GM12892 (cell line): ENCODE measurements around the gene CD58.
"Not testable (repeated sequence)": the region's sequence is repeated elsewhere in the genome, so short reads cannot be mapped to it uniquely, and the experiment has no call there.

Source experiments
- DNase-seq: peaks from one replicate; pipeline ENCODE4 v3.0.0; 2011; ENCODE audit not compliant: insufficient read length
- FAIRE-seq: peaks from 2 replicates; lab custom pipeline; 2011; peaks lifted over from hg19 to GRCh38; lab: Jason Lieb, UNC
- POLR2A ChIP-seq: IDR thresholded peaks from 2 replicates; pipeline ENCODE4 v1.6.1; 2011; ENCODE audit warnings: low read depth, low read length, control low read depth
- POLR2AphosphoS5 ChIP-seq: IDR thresholded peaks from 2 replicates; pipeline ENCODE4 v1.6.1; 2011; ENCODE audit warnings: low read depth, low read length, control low read depth
- TAF1 ChIP-seq: IDR thresholded peaks from 2 replicates; pipeline ENCODE4 v1.6.1; 2011; ENCODE audit warnings: low read depth, mild to moderate bottlenecking, control low read depth, low read length, borderline replicate concordance

CD58 gene

DNA sequence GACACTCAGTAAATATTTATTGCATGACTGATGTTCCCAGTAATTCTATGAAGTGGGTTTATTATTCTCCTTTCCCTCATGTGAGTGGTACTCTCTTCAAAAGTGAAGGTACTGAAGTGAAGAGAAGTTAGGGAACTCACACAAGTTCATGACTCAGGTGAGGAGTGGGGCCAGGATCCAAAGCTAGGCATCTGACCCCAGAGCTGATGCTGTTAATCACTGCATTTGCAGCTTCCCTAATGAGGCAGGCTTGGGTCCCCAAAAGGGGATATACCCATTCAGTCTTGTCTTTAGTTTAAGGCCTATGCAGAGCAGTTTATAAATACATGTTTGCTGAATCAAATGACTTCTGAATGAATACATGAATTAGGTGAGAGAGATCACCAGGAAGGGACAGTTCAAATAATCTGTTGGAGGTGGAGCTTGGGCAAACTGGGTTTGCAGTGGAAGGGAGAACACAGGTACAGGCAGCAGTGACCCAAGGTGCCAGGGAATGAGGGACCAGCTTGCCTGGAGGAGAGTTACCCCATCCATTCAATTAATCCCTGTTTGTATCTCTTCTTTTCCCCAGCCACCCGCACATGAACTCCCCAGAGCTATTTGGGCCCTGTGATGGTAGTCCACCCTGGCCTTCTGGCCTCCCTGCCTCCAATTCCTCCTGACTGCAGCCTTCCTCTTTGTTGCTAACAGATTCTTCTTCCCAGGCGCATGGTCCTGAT is 2.0 kb downstream of the CD58 start:
- FAIRE-seq, result peak; percentile 67
- TF ChIP-seq TAF1 (no peak; the same call in 1 of the 2 replicates), POLR2AphosphoS5 (peak; percentile 87), POLR2A (peak; percentile 68)
- DNase-seq, result no peak

DNA sequence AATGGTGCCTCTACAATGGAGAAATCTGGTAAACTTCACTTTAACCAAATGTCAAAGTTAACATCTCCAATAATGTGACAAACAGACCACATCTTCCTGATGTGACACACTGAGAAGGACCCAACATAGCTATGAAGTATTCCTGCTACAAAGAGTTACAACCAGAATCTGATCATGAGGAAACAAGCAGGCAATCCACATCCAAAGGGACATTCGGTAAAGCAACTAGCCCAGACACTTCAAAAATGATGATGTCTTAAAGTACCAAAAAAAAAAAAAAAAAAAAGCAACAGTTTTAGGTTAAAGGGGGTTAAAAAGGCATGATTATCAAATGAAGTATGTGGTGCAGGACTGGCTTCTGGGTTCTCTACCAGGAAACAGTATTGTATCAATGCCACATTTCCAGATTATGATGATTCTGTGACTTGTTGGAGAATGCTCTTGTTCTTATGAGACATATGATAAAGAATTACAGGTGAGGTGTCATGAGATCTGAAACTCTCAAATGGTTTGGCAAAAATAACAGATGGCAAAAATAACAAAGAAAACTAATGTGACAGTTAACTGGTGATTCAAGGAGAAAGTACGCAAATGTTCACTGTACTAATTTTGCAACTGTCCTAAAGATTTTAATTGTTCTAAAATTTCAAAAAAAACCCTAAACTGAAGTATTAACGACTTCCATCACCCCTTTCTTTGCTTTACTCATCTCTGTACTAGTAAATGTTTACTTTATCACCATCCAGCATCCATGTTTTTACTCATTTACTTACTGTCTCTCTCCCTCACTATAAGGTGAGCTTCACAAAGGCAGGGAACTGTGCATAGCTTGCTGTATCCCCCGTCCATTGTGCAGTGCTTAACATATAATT is 2.8 kb downstream of the CD58 start:
- DNase-seq, result no peak
- no peak; the same call in 1 of the 2 replicates for TF ChIP-seq POLR2AphosphoS5
- TF ChIP-seq POLR2A, result peak; percentile 39; the same call in 1 of the 2 replicates
- TF ChIP-seq TAF1, result no peak
- no peak for FAIRE-seq

DNA sequence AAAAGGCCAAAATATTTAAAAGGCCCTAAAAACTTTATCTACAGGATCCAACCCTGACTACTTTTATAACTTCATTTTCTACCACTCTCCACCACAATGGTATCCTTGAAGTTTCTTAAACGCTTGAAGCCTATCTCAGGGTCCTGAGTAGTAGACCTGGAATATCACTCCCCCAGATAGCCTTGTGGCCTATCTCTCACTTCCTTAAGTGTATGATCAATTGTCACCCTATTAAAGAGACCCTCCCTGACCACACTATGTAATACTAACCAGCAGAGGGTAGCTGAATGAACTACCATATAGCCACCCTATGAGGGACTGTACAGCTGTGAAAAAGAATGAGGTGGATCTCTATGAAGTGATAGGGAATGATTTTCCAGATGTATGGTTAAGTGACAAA is 5.6 kb downstream of the CD58 start:
- FAIRE-seq, result no peak
- DNase-seq, result no peak
- TF ChIP-seq POLR2A, result no peak

DNA sequence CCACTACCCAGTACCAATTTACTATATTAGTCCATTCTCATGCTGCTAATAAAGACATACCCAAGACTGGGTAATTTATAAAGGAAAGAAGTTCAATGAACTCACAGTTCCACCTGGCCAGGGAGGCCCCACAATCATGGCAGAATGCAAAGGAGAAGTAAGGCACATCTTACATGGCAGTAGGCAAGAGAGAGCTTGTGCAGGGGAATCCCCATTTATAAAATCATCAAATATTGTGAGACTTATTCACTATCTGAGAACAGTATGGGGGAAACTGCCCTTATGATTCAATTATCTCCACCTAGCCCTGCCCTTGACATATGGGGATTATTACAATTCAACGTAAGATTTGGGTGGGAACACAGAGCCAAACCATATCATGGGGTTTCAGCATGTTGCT is 6.4 kb downstream of the CD58 start:
- no peak for FAIRE-seq
- no peak for DNase-seq
- TF ChIP-seq POLR2AphosphoS5, result peak; percentile 16; the same call in 1 of the 2 replicates
- TF ChIP-seq POLR2A, result no peak

DNA sequence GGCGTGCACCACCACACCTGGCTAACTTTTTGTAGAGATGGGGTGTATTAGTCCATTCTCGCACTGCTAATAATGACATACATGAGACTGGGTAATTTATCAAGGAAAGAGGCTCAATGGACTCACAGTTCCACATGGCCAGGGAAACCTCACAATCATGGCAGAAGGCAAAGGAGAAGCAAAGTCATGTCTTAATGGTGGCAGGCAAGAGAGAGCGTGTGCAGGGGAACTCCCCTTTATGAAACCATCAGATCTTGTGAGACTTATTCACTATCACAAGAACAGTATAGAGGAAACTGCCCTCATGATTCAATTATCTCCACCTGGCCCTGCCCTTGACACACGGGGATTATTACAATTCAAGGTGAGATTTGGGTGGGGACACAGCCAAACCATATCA is 8.4 kb downstream of the CD58 start:
- DNase-seq, FAIRE-seq: not testable (repeated sequence)

DNA sequence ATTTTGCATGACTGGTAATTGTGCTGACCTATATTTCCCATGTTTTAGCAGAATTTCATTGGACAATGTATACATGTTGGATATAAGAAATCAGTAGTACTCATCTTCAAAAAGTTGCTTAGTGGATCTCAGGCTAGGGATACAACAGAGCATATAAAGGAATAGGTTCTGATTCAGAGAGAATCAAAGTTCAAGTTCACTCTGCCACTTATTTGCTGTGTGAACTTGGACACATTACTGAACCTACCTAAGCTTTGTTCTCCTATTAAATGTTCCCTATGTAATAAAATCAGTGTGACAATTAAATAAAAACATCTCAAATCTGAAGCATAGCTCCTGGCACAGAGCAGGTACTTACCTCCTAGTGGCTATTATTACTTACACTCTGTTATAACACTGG is 9.3 kb downstream of the CD58 start:
- DNase-seq (no peak), FAIRE-seq (no peak)
- TF ChIP-seq POLR2AphosphoS5, result no peak

DNA sequence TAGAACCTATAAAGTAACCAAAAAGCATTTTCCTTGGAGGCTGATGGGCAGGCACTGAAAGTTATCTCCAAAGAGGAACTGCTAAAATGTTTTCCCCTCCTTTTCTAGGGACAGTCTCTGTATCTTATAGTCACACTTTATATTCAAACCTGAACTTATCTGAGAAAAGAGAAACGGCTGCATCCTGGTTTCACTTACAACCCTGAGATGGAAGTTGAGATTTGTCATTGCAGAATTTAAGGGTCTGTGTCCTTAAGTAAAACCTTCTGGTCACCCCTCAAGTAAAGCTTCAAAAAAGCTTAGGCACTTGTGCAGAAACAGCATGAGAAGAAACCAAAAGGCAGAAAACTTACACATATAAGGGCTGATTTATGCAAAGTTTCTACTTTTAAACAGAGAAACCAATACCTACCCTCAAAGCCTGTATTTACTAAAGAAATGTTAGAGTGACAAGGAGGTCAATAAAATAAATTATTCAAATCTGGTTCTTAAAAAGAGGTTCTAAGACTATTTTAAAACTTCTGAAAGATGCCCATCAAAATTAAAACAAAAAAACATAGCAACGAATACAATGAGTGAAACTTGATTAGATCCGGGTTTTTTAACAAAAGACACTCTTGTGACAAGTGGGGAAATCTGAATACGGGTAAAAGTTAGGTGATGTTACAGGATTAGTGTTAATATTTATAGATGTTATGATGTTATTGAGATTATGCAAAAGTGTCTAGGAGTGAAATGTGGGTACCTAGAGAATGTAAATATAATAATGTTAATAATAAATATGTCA is 9.9 kb downstream of the CD58 start:
- FAIRE-seq, result no peak
- DNase-seq, result no peak
- TF ChIP-seq POLR2A (peak; percentile 61), TAF1 (no peak), POLR2AphosphoS5 (no peak; the same call in 1 of the 2 replicates)

DNA sequence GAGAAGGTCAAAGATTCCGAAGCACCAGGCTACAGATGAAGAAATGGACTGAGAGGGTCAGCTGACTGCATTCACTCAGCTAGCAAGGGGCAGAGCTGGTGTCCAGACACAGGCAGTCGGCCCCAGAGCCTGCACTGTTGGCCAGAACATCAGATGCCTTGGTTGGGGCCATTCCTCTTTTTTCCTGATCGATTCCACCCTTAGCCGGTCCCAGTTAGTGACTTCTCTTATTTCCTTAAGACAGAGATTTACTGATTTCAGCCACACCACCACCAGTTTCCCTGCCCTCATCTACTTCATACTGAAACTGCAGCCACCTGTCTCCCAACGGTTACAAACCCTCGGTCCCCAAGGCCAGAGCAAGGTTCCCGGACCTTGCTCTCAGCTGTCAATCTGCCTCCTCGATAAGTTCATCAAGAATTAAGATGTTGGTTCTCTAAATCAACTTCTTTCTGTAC is 11.5 kb downstream of the CD58 start:
- FAIRE-seq (peak; percentile 73), DNase-seq (no peak)
- peak; percentile 66 for TF ChIP-seq TAF1
- peak; percentile 90 for TF ChIP-seq POLR2AphosphoS5
- peak; percentile 84 for TF ChIP-seq POLR2A

DNA sequence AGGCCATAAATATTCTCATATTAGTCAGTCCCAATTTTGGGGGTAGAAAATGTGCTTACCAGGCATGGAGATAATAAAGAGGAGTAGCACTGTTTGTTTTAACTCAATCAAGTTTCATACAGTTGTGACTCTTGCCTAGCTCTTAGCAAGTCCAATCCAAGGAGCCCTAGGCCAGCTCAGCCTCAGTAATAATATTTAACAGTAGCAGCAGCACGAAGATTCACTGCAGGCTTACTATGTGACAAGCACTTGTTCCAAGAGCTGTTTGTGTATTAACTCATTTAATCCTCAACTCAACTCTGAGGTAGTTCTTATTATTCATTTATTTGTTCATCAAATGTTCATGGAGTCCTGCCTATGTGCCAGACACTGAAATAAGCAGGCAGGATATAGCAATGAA is 12.3 kb downstream of the CD58 start:
- no peak for FAIRE-seq
- DNase-seq, result no peak
- TF ChIP-seq POLR2A, result no peak
- peak; percentile 62 for TF ChIP-seq POLR2AphosphoS5

DNA sequence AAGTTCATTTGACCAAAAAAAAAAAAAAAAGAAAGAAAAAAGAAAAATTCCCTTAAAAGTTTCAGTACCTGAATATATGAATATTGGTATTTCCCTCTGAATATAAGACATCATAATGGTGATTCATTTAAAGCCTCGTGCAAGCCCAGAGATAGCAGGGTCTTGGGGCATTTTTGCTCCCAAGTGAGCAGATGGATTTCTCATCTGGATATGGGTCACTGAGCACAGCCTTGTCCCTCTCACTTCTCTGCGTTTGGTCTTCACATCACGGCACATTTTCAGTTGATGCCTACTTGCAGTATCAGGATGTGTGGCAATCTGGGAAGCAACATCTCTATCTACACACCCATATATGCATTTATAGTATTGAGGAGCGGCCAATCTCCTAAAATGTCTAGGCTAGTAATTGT is 12.7 kb downstream of the CD58 start:
- TF ChIP-seq POLR2AphosphoS5 (peak; percentile 90), TAF1 (no peak), POLR2A (no peak)
- FAIRE-seq (peak; percentile 84), DNase-seq (no peak)

DNA sequence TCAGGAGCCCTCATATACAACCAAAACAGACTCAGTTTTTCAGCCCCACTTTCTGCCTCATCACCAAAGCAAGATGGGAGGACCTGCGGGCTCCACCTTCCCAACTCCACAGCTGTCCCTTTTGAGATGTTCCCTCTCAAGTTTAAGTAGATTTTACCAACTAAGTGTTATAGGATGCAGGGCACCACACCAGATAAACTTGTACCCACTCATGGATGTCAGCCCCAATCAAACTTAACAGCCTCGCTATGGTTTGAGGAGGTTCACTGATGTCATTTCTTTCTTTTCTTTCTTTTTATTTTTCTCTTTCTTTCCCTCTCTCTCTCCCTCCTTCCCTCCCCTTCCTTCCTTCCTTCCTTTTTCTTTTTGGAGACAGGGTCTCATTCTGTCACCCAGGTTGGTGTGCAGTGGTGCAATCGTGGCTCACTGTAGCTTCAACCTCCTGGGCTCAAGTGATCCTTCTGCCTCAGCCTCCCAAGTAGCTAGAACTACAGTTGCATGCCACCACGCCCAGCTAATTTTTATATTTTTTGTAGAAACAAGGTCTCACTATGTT is 13.4 kb downstream of the CD58 start:
- FAIRE-seq (peak; percentile 62), DNase-seq (no peak)
- TF ChIP-seq POLR2A, result peak; percentile 36; the same call in 1 of the 2 replicates
- TF ChIP-seq POLR2AphosphoS5, result 0 out of 2 replicates have a peak, but pooled peaks have one; percentile 29
- TF ChIP-seq TAF1, result no peak
